HEK293T (cell line): ENCODE results near the gene HELZ.

Experiments used
- FOXM1 ChIP-seq: fragments of 450-650 bp; IDR thresholded peaks from 2 replicates; pipeline ENCODE4 v1.6.1; 2017; ENCODE audit warnings: mild to moderate bottlenecking, borderline replicate concordance
- SUZ12 ChIP-seq: fragments of 450-650 bp; IDR thresholded peaks from 2 replicates; pipeline ENCODE4 v1.6.1; 2016; ENCODE audit warnings: mild to moderate bottlenecking

DNA sequence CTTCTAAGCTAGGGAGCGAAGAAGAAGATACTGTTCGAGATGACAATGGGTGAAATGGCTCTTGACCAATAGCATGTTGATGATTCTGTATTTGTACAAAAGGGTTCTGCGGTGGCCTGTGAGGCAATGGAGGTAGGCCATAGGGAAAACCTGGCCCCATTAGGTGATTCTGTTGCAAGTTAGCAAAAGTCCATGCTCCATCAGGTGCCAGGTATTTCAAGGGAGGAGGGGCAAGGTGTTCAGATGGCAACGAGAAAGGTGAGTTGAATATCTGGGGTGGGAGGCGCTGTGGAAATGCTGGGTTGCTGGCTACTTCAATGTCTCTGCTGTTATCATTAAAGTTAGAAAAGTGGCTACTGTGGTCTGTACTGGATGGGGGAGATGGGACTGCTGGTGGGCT is 137.8 kb downstream of the HELZ start:
- TF ChIP-seq FOXM1 (no peak), SUZ12 (no peak)
